Activated CD8-positive, alpha-beta memory T cell treated with anti-CD3 and anti-CD28 coated beads for 4 hours (primary cell): Measurements from ENCODE around the gene TTC23.
"Not testable (repeated sequence)": the region's sequence is repeated elsewhere in the genome, so short reads cannot be mapped to it uniquely, and the experiment has no call there.

Experiments used
- DNase-seq, 2 donors: peaks; one replicate each; pipeline ENCODE4 v3.0.0-alpha.2; 2020; ENCODE audit warnings: low read depth in 2 of 2

Gene TTC23

DNA sequence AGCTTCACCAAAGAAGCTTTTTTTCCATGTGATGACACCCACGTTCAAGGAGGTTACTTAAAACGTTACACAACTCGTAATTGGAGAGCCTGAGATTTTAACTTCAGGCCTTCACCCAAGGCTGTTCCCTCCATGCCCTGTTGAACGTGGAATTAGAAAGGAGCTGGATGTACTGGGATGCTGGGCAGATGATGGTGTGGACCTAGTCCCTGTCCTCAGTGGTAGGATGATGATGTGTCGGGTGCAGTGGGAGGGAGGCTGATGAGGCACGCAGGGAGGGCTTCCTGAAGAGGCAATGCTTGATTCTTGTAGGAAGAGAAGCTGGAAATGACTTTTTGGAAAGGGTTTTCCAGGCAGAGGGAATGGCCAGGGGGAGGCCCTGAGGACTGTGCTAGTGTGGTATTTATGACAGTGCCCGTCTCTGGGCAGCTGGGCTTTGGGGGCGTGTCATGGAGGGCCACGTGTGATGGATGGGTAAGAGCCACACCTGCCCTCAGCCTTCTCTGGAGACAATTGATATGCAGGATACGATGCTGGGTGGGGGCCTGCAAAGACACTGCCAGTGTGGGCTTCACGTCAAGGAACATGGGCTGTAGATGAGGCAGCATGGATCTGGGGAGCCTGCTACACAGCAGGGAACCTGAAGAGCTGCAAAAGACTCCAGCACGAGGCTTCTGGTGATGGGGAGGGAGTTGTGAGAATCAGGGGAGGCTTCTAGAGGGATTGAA, 129.2 kb downstream of the TTC23 start:
- DNase-seq: no peak

DNA sequence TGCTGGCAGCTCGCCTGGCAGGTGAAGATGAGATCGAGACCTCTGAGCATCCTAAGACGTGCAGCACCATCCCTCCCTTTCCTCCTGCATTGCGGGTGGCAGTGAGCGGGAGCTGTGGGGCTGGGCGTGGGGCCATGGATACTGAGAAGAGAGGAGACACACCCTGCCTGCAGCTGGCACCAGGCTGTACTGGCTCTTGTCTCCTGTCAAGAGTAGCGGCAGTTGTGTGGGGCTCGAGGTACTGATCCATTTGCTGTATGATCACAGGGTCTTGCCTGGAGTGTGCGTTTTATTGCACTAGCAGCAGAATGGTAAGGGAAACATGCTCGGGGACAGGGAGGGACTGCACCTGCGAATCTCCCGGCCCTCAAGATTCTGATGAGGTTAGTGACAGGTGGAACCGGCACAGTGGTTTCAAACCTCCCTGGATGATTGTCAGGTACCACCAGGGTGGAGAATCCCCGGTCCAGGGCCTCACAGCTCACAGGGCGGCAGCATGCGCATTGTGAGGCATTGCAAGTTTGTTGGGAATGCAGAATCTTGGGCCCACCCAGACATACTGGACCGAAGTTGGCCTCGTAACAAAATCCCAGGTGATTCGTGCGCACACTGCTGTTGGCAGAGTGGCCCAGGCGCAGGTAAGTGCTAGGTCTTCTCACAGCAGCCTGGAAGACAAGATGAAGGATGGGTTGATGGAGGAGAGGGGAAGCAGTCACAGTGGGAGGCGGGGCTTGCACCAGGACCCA, 130.4 kb downstream of the TTC23 start:
- no peak for DNase-seq

DNA sequence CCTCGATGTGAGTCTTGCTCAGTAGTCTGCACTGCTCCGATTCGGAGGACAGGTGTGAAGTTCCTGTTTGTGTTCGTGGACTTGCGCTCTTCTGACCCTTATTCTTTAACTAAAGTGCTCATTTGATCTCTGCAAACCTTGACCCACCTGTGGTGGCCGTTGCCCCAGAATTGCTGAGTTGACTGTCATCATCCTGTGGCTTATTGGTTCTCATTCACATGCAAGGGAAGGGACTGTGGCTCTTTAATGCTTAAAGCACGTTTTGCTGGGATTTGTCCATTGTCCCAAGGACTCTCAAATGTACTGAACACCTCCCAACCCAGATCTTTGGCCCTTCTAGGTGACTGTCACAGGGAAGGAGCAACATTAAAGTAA, 131.1 kb downstream of the TTC23 start:
- DNase-seq: no peak

DNA sequence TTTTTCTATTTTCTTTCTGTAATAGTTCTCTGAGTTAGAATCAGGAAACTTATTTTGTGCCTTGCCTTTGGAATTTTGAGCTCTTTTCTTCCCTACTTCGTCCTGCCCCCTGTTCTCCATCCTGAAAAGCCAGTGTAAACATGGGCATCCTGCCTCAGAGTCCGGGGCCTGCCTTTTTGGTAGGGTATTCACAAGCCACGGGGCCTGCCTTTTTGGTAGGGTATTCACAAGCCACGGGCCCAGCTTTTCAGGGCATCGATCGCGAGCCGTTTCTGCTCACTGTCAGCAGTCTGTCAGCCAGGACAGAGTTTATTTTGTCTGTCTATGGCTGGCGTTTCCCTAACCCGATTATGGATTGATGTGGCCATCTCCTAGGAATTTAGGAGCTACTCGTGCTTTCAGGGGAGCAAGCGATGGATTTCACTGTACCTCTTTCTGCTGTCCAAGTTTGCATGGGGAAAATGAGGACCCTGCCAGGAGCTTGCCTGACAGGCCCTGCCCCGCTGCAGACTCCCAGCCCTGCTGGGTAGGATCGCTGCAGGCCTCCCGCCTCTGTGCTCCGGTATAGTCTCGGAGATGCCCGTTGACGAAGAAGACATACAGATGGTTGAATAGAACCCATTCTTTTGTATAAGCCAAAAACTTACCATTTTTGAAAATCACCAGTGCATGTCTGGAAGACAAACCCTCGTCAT, 131.7 kb downstream of the TTC23 start:
- no peak for DNase-seq

DNA sequence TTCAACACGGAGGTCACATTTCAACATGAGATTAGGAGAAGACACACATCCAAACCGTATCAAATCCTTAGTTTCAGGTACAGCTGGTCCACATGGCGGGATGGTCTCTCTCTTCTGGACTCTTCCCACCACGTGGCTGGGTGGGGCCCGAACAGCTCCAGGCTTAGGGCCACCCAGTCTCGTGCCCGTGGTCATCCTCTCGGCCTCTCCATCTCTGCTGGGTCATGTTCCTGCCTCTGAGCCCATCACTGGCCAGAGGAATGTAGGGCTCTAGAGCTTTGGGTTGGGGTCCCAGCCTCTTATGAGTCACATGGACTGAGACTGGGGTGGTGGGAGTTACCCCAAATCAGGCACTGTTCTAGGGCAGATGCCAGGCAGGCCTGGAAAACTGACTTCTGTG, 132.3 kb downstream of the TTC23 start:
- DNase-seq: no peak

DNA sequence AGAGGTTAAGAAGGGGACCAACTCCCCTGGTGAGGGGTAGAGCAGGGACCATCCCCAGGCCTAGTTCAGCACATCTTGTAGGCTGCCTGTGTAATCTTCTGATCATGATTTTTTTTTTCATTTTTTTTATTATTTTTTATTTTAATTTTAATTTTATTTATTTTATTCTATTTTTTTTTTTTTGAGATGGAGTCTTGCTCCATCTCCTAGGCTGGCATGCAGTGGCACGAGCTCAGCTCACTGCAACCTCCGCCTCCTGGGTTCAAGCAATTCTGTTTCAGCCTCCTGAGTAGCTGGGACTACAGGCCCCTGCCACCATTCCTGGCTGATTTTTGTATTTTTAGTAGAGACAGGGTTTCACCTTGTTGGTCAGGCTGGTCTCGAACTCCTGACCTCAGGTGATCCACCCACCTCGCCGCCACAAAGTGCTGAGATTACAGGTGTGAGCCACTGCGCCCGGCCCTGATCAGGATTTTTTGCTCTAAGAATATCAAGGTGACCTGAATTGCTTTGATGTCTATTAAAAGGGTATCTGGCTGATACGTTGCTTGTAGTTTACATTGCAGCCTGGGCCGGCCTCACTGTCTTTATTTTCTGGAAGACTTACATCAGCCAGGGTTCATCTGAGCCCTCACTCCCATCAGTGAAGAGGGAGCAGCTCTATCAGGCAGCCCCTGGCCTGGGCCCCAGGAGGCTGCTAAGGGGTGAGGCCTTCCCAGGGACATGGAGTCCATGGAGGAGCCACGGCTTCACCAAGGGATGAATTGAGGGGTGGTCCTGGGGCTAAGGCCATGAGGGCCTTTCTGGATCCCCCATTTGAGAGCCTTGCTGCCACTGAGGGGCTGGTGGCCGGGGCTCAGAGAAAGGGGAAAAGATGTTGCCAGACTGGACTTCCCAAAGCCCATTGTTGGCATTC, 133.8 kb downstream of the TTC23 start:
- no peak for DNase-seq

DNA sequence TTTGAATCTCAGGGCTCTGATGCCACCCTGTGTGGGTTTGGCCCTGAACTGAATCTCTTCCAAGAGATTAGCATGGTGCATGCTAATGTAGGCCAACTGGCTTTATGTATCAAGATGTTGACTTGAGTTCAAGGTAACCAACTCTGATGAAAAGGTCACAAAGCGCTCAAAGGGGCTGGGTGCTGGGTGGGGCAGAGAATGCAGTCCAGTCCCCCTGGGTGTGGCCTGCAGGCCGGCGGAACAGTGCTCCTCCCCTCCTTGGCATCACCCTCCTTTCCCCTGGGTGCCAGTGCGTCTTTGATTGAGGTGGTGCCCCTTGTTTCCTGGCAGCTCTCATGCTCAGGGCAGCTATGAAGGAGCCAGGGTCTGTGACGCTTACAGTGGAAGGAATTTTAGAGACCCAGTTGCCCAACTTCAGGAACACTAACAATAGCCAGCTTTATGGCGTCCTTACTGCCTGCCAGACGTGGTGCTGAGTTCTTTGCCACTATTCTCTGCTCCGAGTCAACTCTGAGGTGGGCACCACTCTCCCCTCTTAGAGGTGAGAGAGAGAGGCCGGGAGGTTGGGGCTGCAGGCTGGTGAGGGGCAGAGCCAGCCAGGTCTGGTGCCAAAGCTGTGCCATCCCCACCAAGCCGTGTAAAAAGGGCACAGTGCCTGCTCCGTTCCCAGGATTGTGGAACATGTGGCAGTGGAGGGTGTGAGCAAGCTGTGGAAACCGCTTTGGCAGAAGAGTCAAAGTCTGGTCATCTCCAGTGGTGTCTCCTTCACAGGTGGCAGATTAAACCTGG, 134.7 kb downstream of the TTC23 start:
- DNase-seq: no peak

DNA sequence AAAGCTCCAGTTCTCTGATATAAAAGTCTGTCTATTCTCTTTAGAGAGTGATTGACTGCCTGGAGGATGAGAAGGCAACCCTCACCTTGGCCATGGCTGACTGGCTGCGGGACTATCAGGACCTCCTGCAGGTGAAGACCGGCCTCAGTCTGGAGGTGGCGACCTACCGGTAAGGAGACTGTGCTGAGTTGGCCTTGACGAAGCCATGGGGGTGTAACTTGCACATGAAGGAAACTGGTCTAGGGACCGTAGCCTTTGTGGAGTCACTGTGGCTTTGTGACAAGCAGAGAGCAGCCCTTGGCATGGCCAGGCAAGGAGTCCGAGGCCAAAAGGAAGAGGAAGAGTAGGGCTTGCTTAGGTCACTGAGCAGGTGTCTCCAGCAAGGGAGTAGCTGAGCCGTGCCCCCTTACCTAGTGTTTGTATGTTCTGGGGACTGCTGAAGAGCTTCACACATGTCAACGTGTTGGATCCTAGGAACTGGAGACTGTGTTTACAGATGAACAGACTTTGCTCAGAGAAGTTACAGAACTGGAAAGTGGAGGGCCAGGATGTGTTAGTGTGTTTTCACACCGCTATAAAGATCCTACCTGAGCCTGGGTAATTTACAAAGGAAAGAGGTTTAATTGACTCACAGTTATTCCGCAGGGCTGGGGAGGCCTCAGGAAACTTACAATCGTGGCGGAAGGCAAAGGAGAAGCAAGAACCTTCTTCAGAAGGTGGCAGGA, 135.7 kb downstream of the TTC23 start:
- no peak for DNase-seq

DNA sequence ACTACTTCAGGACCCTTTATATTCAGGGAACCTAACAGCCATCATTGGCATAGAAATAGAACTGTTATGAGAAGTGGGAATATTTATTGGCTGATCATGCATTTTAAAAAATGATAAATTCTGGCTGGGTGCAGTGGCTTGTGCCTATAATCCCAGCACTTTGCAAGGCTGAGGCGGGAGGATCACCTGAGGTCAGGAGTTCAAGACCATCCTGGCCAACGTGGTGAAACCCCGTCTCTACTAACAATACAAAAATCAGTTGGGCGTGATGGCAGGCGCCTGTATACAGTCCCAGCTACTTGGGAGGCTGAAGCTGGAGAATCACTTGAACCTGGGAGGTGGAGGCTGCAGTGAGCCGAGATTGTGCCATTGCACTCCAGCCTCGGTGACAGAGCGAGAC, 137.7 kb downstream of the TTC23 start:
- DNase-seq: not testable (repeated sequence)

DNA sequence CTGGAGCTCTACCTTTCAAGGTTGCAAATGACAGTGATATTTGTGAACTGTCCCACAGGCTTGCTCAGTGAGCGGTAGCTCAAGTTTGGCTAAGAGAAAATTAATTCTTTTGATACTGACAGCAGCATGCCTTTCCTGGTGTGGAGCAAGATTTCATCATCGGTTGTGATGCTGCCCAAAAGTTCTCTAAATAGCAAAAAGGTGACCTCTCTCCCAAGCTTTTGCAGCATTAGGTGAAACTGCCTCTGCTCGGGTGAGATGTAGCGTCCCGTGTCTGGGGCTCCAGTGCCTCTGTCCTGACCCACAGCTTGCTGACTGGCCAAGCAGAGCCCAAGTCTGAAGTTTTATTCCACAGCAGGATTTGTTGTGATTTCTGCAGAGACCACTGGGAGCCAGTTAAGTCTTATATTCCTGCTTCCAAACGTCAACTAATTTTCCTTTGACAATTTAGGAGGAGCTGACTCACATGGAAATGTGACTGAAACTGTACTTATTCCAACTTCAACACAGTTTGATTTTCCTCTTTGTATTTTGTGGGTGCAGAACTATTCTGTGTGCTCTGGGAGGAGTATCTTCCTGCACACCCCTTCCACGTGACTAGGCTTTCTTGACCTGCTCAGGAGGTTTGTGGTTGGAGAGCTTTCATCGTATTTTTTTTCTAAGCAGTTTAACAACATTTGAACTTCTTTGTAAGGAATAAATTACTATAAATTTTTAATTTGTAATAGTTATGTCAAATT, 138.6 kb downstream of the TTC23 start:
- no peak for DNase-seq

DNA sequence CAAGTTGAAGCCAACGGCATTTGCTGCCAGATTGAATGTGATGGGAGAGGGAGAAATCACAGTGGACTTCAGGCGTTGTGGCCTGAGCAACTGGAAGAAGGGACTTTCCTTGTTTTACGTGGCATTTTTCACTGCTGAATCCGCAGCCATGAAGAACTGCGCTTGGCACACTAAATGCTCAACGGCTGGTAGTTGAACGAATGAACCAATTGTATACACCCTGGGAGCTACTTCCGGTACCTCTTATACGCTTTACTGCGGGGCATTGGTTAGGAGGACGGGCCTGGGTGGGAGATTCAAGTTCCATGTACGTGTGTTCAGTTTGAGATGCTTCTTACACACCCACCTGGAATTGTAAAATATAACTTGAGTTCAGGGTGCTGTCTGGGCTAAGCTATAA, 139.3 kb downstream of the TTC23 start:
- DNase-seq: no peak

DNA sequence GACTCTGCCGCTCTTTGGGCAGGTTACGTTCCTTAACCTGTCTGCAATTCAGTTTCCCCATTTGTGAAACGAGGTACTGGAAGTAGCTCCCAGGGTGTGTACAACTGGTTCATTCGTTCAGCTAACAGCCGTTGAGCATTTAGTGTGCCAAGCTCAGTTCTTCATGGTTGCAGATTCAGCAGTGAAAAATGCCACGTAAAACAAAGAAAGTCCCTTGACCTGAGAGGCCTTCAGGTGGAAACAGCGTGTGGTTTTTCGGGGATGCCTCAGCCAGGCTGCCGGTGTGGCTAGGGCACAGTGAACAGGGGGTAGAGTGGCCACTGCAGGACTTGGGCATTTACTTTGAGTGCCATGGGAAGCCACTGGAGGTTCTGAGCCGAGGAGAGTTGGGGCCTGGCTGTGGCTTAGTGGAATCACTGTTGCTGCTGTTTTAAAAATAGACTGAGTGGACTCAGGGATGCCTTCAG, 139.8 kb downstream of the TTC23 start:
- DNase-seq: no peak

DNA sequence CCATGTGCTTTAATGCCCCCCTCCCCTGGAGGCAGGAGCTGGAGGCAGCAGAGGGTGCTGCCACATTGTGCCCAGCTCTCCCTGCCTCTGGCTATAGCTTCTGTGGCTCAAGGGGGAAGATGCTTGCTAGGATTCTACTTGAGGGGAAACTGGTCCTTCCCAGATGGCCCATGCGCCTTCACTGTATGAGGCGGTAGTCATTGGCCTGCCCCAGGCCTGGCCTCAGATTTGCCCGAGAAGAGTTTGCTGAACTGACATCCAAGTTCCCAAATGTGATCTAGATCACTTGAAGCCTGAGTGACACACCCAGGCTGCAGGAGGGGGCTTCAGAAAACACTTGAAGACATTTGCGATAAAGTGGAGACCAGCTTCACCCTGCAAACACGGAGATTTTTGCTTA, 140.4 kb downstream of the TTC23 start:
- no peak for DNase-seq

DNA sequence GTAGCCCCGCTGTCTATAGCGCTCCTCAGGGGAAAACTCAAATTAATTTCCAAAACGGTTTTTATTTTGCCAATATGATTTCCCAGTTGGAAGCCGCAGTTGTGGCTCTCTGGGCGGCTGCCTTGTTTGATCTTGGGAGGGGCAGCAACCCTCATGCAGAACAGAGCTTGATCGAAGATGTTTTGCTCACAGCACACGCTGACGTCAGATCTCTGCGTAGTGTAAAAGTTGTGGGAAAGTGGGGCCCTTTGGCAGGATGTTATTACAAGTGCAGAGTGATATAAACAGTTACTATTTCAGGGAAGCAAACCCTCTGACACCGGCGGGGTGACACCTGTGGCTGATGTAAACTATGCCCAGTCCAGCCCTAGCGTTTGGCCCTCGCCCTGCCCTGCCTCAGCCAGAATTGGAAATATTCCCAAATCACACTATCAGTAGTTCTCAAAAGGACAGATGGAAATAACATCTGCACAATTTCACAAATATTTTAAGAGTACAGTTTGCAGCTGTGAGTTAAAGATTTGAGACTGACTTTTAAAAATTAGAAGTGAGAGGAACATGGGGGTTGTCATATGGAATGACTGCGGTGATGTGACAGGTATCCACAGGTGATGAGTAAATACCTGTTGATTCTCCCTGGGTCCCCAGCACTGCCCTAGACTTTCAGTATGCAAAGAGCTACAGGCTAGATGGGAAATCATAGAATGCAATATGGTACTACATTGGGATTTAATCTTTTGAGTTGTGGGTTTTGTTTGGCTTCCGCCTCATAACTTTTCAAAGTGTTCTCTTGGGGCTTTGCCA, 142.8 kb downstream of the TTC23 start:
- no peak for DNase-seq

DNA sequence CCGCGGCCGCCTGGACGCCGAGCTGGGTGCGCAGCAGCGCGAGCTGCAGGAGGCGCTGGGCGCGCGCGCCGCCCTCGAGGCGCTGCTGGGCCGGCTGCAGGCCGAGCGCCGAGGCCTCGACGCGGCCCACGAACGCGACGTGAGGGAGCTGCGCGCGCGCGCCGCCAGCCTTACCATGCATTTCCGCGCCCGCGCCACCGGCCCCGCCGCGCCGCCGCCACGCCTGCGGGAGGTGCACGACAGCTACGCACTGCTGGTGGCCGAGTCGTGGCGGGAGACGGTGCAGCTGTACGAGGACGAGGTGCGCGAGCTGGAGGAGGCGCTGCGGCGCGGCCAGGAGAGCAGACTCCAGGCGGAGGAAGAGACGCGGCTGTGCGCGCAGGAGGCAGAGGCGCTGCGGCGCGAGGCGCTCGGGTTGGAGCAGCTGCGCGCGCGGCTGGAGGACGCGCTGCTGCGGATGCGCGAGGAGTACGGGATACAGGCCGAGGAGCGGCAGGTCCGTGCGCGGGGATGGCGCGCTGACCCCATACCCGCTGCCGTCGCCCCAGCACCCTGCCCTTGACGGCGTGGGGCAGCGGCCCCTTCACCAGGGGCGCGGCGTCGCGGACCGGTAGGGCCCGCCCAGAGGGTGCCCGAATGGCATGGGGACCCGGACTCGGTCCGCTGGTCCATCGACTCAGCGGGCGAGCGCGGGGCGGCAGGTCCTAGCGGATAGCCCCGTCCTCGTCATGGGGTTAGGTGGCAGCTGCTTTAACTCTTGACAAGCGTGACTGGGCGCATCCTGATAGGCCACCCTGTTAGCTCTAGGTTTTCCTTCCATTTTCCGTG, 143.7 kb downstream of the TTC23 start:
- no peak for DNase-seq

DNA sequence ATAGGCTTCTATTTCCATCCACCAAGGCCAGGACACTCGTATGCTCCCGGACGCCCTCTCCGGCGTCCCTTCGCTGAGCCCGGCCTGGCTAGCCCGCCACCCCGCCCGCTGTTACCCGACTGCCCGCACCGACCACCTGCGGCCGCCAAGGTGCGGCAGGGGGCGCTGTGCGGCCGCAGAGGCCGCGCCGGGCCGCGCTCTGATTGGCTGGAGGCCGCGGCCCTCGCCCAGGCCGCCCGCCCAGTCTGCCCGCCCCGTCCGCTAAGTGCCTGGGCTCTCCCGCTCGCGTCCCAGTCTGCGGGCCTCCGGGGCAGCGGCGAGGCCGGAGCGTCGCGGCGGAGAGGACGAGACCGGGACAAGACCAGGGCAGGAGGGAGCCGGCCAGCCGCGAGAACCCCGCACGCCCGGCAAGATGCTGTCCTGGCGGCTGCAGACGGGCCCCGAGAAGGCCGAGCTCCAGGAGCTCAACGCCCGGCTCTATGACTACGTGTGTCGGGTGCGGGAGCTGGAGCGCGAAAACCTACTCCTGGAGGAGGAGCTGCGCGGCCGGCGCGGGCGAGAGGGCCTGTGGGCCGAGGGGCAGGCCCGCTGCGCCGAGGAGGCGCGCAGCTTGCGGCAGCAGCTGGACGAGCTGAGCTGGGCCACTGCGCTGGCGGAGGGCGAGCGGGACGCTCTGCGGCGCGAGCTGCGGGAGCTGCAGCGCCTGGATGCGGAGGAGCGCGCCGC, 144.4 kb downstream of the TTC23 start, which contains the start of gene SYNM:
Gene SYNM, plus strand, starts transcription at position 293 of the 726 bp plus-strand sequence. Its CDS starts 120 bp downstream, at position 413.
- DNase-seq: no peak

DNA sequence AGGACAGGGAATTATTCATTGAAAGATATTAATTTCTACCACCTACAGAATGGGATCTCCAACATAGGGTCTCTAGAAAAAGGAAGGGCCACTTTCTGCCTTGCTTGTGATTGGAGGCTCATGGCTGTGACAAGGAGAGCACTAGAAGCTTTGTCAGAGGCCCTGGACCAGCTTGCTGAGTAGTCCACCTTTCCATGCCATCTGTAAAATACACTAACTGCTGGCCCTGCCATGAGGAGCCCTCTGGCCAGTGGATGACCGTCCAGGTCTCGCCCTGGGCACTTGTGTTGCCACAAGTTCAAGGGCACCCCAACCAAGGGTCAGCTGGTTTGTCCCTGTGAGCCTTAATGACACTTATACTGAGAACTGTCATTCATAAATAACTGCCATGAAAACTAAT, 146.1 kb downstream of the TTC23 start:
- DNase-seq: no peak
